Measurements from ENCODE around the gene MAP2K5. TPM values are rescaled to one million over a fixed set of nuclear protein-coding genes. Genes with fewer than 3 reads are reported as not detected.
A peak's percentile ranks its signal among the peaks of the same experiment; 100 is the strongest.

Gene MAP2K5
- total RNA-seq, 2 experiments from 2014 or later = 16.9 to 17.4 TPM

DNA sequence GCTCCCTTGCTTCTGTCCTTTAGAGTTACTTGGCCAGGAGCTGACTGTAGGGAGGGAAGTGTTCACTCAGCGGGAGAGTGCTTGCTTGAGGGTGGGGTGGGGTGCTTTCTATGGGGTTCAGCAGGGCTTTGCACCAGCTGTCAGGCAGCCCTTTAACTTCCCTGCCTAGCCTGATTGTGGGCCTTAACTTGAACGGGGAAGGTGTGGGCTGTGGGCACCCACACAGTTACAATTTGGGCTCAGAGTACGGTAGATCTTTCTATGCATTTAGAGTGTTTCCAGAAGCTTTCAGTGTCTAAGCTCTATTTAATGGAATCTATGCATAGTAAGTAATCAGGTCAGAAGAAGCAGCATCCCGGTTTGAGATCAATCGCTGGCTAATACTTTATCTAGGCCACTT, 234.6 kb downstream of the MAP2K5 start:
- CTCF ChIA-PET = no interaction called here
- Mint-ChIP-seq H3K27ac (no peak overlapping the region), H3K9me3 (no peaks in the 10 kb centered on the region), H3K4me1 (no peaks in the 10 kb centered on the region), H3K27me3 (no peaks in the 10 kb centered on the region), H3K4me3 (no peak overlapping the region), H3K36me3 (ENCODE audit: low read depth) (no peaks in the 10 kb centered on the region)
- no peak for DNase-seq
- POLR2A ChIA-PET = interaction anchor here (0.8 kb wide), 1 partner anchor 56 kb away, joined by 3 read pairs; no protein-coding TSS in a partner anchor

- Mint-ChIP-seq H3K27ac (no peak overlapping the region), H3K4me1 (no peaks in the 10 kb centered on the region), H3K27me3 (no peaks in the 10 kb centered on the region), H3K9me3 (no peaks in the 10 kb centered on the region), H3K4me3 (no peak overlapping the region), H3K36me3 (ENCODE audit: low read depth) (no peaks in the 10 kb centered on the region)
- no peak for DNase-seq
- CTCF ChIA-PET = interaction anchor here (1.2 kb wide), 1 partner anchor 12 kb away, joined by 3 read pairs; no protein-coding TSS in a partner anchor
- POLR2A ChIA-PET = interaction anchor here (0.8 kb wide), 1 partner anchor 55 kb away, joined by 3 read pairs; no protein-coding TSS in a partner anchor
Observed at GRCh38 chr15:67777773-67778172, 235.3 kb downstream of the MAP2K5 start.

GRCh38 chr15:67778968-67779548, 236.6 kb downstream of the MAP2K5 start:
- DNase-seq = no peak
- POLR2A ChIA-PET = no interaction called here
- CTCF ChIA-PET = interaction anchor here (1.2 to 1.6 kb wide), 2 partner anchors 8 to 14 kb away, joined by 3 read pairs; no protein-coding TSS in a partner anchor
- no peaks in the 10 kb centered on the region for H3K9me3 Mint-ChIP-seq
- H3K36me3 Mint-ChIP-seq (ENCODE audit: low read depth) = no peaks in the 10 kb centered on the region
- no peak overlapping the region for H3K27ac Mint-ChIP-seq
- no peak overlapping the region for H3K4me3 Mint-ChIP-seq
- no peaks in the 10 kb centered on the region for H3K27me3 Mint-ChIP-seq
- peaks cover 9% of the 10 kb centered on the region for H3K4me1 Mint-ChIP-seq

- H3K36me3 Mint-ChIP-seq (ENCODE audit: low read depth) = no peaks in the 10 kb centered on the region
- H3K4me1 Mint-ChIP-seq = peaks cover 15% of the 10 kb centered on the region
- POLR2A ChIA-PET = no interaction called here
- no peak overlapping the region for H3K27ac Mint-ChIP-seq
- CTCF ChIA-PET = interaction anchor here (0.7 to 1.6 kb wide), 2 partner anchors 8 to 184 kb away, joined by 3 read pairs; no protein-coding TSS in a partner anchor
- no peak for DNase-seq
- H3K4me3 Mint-ChIP-seq = no peak overlapping the region
- no peaks in the 10 kb centered on the region for H3K9me3 Mint-ChIP-seq
- H3K27me3 Mint-ChIP-seq = no peaks in the 10 kb centered on the region
Observed at GRCh38 chr15:67779549-67780111, 237.1 kb downstream of the MAP2K5 start.

DNA sequence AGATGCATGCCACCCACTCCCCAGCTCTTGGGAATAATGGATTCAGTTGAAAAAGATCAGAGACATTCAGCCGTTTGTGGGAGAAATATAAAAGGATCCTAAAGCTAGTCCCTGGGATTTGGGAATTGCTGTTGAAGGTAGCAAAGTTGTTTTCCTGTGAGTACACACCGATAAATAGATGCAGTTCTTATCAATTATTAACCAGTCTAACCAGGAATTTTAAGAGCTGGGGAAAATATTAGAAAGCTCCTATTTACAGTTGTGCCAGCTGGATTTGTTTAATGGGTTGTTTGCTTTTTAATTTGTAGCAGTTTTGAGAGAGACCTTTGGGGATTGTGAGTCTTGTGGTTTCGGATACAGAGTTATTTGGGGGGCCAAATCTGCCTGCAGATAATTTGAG, 238.6 kb downstream of the MAP2K5 start:
- POLR2A ChIA-PET = no interaction called here
- no peak overlapping the region for H3K4me3 Mint-ChIP-seq

GRCh38 chr15:67781907-67782690, 239.6 kb downstream of the MAP2K5 start:
- H3K36me3 Mint-ChIP-seq (ENCODE audit: low read depth) = peaks cover 2% of the 10 kb centered on the region
- H3K4me1 Mint-ChIP-seq = peaks cover 22% of the 10 kb centered on the region
- no peaks in the 10 kb centered on the region for H3K27me3 Mint-ChIP-seq
- POLR2A ChIA-PET = no interaction called here
- H3K27ac Mint-ChIP-seq = no peak overlapping the region
- H3K9me3 Mint-ChIP-seq = no peaks in the 10 kb centered on the region
- H3K4me3 Mint-ChIP-seq = no peak overlapping the region
- no peak for DNase-seq
- CTCF ChIA-PET = interaction anchor here (1.8 to 3.3 kb wide), 2 partner anchors 39 to 55 kb away, joined by 4 to 17 read pairs; no protein-coding TSS in a partner anchor

More for the DNA sequence above, 238.6 kb downstream of the MAP2K5 start:
- Mint-ChIP-seq H3K27me3 (no peaks in the 10 kb centered on the region), H3K4me1 (peaks cover 22% of the 10 kb centered on the region), H3K9me3 (no peaks in the 10 kb centered on the region), H3K27ac (no peak overlapping the region), H3K36me3 (ENCODE audit: low read depth) (peaks cover 2% of the 10 kb centered on the region)
- no peak for DNase-seq
- CTCF ChIA-PET = no interaction called here

DNA sequence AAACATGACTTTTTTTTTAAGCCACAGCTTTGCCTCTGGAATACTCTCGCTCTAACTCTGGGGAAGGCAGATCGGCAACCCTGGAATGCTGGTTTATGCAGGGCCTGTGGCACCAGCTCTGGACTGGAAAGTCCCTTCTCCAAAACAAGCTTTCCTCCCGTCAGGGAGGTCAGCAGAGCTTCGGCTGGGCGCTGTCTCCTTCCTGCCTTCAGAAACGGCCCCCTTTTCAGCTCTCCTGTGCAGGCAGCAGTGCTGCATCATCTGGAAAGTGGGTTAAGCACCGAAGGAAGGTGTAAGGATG, 240.1 kb downstream of the MAP2K5 start:
- DNase-seq = no peak
- POLR2A ChIA-PET = no interaction called here
- H3K4me3 Mint-ChIP-seq = no peak overlapping the region
- no peaks in the 10 kb centered on the region for H3K27me3 Mint-ChIP-seq
- H3K9me3 Mint-ChIP-seq = no peaks in the 10 kb centered on the region
- CTCF ChIA-PET = interaction anchor here (1.2 to 3.3 kb wide), 3 partner anchors 40 to 55 kb away, joined by 4 to 17 read pairs (median 5); no protein-coding TSS in a partner anchor
- no peak overlapping the region for H3K27ac Mint-ChIP-seq
- H3K4me1 Mint-ChIP-seq = peaks cover 22% of the 10 kb centered on the region
- H3K36me3 Mint-ChIP-seq (ENCODE audit: low read depth) = peaks cover 2% of the 10 kb centered on the region

DNA sequence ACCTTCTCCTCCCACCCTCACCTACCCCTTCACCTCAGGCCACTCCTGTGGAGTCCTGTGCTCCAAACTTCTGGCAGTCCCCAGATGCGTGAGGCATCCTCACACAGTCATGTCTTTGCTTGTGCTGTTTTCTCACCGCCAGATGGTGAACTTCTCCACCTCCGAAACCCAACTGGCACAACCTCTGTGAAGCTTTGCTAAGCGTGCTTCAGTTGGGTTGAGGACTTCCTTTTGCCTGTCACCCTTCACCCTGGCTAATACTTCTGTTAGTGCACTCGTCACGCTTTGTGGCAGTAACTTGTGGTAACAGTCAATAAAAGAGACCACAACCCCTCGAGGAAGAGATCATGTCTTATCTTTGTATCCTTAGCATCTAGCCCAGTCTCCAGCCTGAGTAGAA, 240.8 kb downstream of the MAP2K5 start:
- Mint-ChIP-seq H3K4me1 (peaks cover 22% of the 10 kb centered on the region), H3K9me3 (no peaks in the 10 kb centered on the region), H3K4me3 (no peak overlapping the region), H3K27ac (peak overlapping the region; percentile 40), H3K27me3 (no peaks in the 10 kb centered on the region), H3K36me3 (ENCODE audit: low read depth) (peaks cover 2% of the 10 kb centered on the region)
- peak; percentile 42 for DNase-seq
- ChIA-PET CTCF (interaction anchor here (1.2 to 3.3 kb wide), 5 partner anchors 10 to 326 kb away, joined by 4 to 17 read pairs (median 5); no protein-coding TSS in a partner anchor), POLR2A (no interaction called here)

DNA sequence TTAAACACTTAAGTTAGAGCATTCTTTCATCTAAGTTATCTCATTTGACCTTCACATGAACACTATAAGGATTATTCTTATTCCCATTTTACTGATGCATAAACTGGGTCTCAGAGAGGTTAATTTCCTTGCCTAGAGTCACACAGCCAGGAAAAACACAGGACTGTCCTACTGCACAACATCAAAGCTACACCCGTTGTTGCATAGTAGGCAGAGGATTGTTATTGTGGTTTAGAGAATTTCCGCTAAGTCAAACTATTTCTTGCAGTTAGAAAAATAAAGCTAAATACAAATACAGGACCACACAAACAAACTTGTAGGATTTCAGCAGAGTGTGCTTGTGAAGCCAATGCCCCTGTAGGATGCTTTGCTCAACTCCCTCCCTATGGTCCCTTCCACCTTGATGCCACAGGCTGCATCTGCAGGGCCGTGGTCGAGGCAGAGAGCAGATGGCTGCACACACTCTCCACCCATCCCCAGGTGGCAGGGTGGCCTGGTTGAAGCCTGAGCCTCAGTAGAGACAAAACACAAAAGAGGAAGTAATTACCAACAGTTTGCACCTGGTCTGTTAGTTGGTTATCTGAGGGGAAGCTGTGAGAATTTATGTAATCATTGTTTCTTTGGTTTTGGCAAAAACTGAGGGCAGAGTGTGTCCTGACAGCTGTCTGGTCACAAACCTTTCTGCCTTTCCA, 241.7 kb downstream of the MAP2K5 start:
- ChIA-PET CTCF (interaction anchor here (1.6 to 3.3 kb wide), 3 partner anchors 9 to 327 kb away, joined by 5 to 17 read pairs (median 5); no protein-coding TSS in a partner anchor), POLR2A (interaction anchor here (1.4 kb wide), 1 partner anchor 270 kb away, joined by 5 read pairs; the partner anchor contains the start of gene PIAS1)
- Mint-ChIP-seq H3K27me3 (no peaks in the 10 kb centered on the region), H3K27ac (peak overlapping the region; percentile 49), H3K36me3 (ENCODE audit: low read depth) (peaks cover 2% of the 10 kb centered on the region), H3K9me3 (no peaks in the 10 kb centered on the region), H3K4me1 (peaks cover 22% of the 10 kb centered on the region), H3K4me3 (no peak overlapping the region)
- DNase-seq = no peak

- peak overlapping the region; percentile 49 for H3K27ac Mint-ChIP-seq
- peaks cover 22% of the 10 kb centered on the region for H3K4me1 Mint-ChIP-seq
- peaks cover 2% of the 10 kb centered on the region for H3K36me3 Mint-ChIP-seq (ENCODE audit: low read depth)
- DNase-seq = no peak
- H3K9me3 Mint-ChIP-seq = no peaks in the 10 kb centered on the region
- H3K4me3 Mint-ChIP-seq = no peak overlapping the region
- POLR2A ChIA-PET = interaction anchor here (1.4 kb wide), 1 partner anchor 269 kb away, joined by 5 read pairs; the partner anchor contains the start of gene PIAS1
- CTCF ChIA-PET = interaction anchor here (1.6 to 3.3 kb wide), 3 partner anchors 8 to 328 kb away, joined by 5 to 17 read pairs (median 5); no protein-coding TSS in a partner anchor
- no peaks in the 10 kb centered on the region for H3K27me3 Mint-ChIP-seq
Observed at GRCh38 chr15:67784856-67785430, 242.4 kb downstream of the MAP2K5 start.

DNA sequence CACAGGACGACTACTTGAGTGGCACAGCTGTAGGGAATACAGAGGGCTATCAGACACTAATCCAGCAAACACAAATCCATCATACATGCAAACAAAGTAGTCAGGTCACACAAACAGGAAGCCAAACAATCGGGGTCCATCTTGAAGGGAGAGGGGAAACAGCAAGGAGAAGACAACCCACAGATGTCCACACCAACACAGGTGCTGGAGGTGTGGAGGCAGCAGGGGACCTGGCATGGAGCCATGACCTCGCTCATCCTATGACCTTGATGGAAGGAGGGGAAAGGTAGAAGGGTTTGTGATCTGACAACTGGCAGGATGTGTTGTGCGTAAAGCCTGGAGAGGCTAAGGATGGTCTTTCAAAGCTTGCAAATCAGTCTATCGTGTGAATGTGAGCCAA, 242.9 kb downstream of the MAP2K5 start:
- ChIA-PET POLR2A (interaction anchor here (1.4 kb wide), 1 partner anchor 269 kb away, joined by 5 read pairs; the partner anchor contains the start of gene PIAS1), CTCF (interaction anchor here (3.3 kb wide), 1 partner anchor 52 kb away, joined by 17 read pairs; no protein-coding TSS in a partner anchor)
- DNase-seq = no peak
- peaks cover 22% of the 10 kb centered on the region for H3K4me1 Mint-ChIP-seq
- no peaks in the 10 kb centered on the region for H3K27me3 Mint-ChIP-seq
- H3K27ac Mint-ChIP-seq = no peak overlapping the region
- peaks cover 2% of the 10 kb centered on the region for H3K36me3 Mint-ChIP-seq (ENCODE audit: low read depth)
- no peaks in the 10 kb centered on the region for H3K9me3 Mint-ChIP-seq
- H3K4me3 Mint-ChIP-seq = no peak overlapping the region

GRCh38 chr15:67786646-67787045, 244.1 kb downstream of the MAP2K5 start:
- peaks cover 22% of the 10 kb centered on the region for H3K4me1 Mint-ChIP-seq
- ChIA-PET CTCF (interaction anchor here (1.4 to 1.6 kb wide), 2 partner anchors 7 to 330 kb away, joined by 3 read pairs; no protein-coding TSS in a partner anchor), POLR2A (no interaction called here)
- no peaks in the 10 kb centered on the region for H3K27me3 Mint-ChIP-seq
- no peak overlapping the region for H3K27ac Mint-ChIP-seq
- H3K4me3 Mint-ChIP-seq = no peak overlapping the region
- H3K9me3 Mint-ChIP-seq = no peaks in the 10 kb centered on the region
- H3K36me3 Mint-ChIP-seq (ENCODE audit: low read depth) = peaks cover 2% of the 10 kb centered on the region
- DNase-seq = no peak

Measured in activated CD4-positive, alpha-beta memory T cell treated with anti-CD3 and anti-CD28 coated beads, Interleukin-2, amount 10 ng/mL, durations not matched to agents 7 days and 5 days (primary cell).